DOHH2 (cell line): ENCODE measurements around the gene STARD3NL.
"Not testable (repeated sequence)": the region's sequence is repeated elsewhere in the genome, so short reads cannot be mapped to it uniquely, and the experiment has no call there.

ENCODE experiments used
- CTCF ChIP-seq: fragments of 200-600 bp; sonication (generic); IDR thresholded peaks from one replicate; pipeline ENCODE4 v1.5.1; 2014; ENCODE audit warnings: antibody characterized with exemption, mild to moderate bottlenecking, low read depth, low read length; ENCODE audit not compliant: poor library complexity, severe bottlenecking
- EZH2phosphoT487 ChIP-seq: fragments of 200-600 bp; sonication (generic); IDR thresholded peaks from 2 replicates; pipeline ENCODE4 v1.6.1; 2017; ENCODE audit warnings: borderline replicate concordance, mild to moderate bottlenecking, antibody characterized with exemption, low read length, moderate library complexity, mixed read lengths

- not testable (repeated sequence) for TF ChIP-seq CTCF, EZH2phosphoT487
Measured at GRCh38 chr7:38249849-38250248, 71.8 kb downstream of the STARD3NL start.
